GM10266 (cell line): ENCODE data around the gene USH1G.
"Not testable (repeated sequence)": the region's sequence is repeated elsewhere in the genome, so short reads cannot be mapped to it uniquely, and the experiment has no call there.

Experiments used
- DNase-seq: peaks from one replicate; pipeline ENCODE4 v3.0.0; 2012; ENCODE audit errors: extremely low spot score
- CTCF ChIP-seq: IDR thresholded peaks from 2 replicates; pipeline ENCODE4 v1.5.1; 2012; ENCODE audit warnings: mild to moderate bottlenecking, low read depth; ENCODE audit not compliant: control insufficient read depth, insufficient read depth; ENCODE audit errors: missing control alignments

The USH1G gene

DNA sequence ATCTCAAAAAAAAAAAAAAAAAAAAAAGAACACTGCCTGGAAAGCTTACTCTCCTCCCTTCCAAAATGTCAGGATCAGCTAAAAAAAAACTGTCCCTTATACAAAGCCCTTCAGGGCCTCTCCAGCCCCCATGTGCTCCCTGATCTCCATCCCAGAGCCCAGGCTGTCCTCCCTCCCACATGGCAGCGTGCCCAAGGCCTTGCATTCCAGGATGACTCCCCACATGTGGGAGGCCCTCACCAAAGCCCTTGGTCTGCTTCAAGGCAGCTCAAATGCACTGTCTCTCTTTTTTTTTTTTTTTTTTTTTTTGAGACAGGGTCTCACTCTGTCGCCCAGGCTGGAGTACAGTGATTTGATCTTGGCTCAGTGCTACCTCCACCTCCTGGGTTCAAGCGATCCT, 52.5 kb downstream of the USH1G start:
- TF ChIP-seq CTCF: no peak
- DNase-seq: no peak

DNA sequence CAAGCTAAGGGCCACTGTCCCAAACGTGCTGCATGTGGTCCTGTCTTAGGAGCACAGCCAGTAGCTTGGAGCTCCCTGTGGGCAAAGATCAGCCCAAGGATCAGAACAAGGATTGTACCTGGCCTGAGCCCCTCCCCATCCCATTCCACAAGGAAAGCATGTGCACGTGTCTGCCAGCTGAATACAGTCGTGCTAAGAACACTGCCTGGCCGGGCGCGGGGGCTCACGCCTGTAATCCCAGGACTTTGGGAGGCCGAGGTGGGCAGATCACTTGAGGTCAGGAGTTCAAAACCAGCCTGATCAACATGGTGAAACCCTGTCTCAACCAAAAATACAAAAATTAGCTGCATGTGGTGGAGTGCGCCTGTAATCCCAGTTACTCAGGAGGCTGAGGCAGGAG, 53.0 kb downstream of the USH1G start:
- DNase-seq: not testable (repeated sequence)

GRCh38 chr17:74868908-74869255, 54.2 kb downstream of the USH1G start:
- DNase-seq: no peak
- TF ChIP-seq CTCF: no peak

DNA sequence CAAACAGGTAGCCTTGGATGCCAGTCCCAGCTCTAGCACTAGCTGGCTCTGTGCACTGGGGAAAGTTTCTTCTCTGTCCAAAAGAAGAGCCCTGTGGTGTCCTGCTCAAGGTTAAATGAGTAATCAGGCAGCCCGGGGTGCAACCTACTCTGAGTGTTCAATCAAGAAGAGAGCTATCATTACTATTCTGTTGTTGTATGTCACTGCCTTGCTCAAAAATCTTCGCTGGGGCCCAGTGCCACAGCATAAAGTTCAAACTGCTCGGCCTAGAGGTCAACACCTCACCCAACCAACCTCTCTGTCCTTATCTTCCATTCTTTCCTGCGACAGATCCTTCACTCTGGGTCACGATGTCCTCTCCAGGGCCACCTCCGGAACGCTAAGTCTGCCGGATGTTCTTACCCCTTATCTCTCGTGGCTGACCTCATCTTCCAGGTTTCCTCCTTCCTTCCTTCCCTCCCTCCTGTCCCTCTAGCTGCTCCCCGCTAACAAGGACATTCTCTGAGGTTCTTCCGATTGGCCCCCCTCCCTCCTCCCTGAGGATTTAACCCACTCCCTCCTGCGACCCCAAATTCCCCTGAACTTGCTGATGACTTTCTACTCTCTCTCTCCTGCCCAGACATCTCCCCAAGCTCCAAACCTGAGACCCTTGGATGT, 54.7 kb downstream of the USH1G start:
- DNase-seq: no peak
- no peak for TF ChIP-seq CTCF

DNA sequence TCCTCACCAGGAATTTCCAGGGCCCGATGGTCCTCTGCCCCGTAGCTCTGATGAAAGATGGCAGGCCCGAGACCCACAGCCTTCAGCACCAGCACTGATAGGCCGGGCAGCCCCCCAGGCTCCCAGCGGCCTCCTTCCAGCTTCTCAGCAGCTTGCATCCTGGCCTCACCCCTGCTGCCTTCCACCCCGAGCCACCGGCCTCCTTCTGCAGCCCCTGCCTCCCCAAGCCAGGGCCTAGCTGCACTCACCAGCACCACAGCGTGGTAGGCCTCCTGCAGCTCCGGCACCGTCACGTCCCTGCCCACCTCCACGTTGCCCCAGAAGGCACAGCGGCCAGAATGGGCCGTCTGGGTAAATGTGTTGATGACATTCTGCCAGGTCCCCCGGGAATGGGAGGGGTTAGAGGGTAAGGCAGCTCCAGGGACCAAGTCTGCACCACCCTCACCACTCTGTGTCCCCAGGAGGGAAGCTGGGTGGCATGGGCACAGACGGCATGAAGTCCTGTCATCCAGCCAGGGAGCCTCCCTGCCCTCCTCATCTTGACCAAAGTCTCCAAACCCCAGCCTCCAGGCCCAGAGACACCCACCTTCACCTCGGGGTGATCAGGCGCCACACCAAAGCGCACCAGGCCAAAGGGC, 56.7 kb downstream of the USH1G start:
- no peak for TF ChIP-seq CTCF
- DNase-seq: no peak
